ENCODE results near the gene GNS.
"Not testable (repeated sequence)": the region's sequence is repeated elsewhere in the genome, so short reads cannot be mapped to it uniquely, and the experiment has no call there.

Gene GNS

GRCh38 chr12:64779354-64779974 is 20.3 kb upstream of the GNS start:
- no peak for DNase-seq (ENCODE audit: low spot score)

DNA sequence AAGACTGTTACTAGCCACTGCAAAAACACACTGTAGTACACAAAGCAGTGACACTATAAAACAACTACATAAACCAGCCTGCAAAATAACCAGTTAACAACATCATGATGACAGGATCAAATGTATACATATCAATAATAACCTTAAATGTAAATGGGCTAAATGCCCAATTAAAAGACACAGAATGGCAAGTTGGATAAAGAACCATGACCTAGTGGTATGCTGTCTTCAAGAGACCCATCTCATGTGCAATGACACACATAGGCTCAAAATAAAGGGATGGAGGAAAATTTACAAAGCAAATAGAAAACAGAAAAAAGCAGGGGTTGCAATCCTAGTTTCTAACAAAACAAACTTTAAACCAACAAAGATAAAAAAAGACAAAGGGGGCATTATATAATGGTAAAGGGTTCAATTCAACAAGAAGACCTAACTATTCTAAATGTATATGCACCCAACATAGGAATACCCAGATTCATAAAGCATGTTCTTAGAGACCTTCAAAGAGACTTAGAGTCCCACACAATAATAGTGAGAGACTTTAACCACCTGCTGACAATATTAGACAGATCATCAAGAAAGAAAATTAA is 16.0 kb upstream of the GNS start:
- DNase-seq (ENCODE audit: low spot score), result not testable (repeated sequence)

DNA sequence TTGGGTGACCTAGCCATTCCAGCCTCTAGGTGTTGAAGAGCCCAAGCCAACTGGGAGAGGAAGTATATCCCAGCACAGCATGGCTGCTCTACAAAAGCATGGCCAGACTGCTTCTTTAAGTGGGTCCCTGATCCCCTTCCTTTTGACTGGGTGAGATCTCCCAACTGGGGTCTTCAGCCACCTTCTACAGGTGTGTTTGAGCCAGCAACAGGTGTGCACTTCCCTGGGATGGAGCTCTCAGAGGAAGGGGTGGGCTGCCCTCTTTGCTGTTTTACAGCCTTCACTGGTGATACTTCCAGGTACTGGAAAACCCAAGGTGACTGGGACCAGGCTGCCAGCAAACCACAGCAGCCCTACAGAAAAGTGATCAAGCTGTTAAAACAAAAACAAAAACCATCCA is 14.2 kb upstream of the GNS start:
- no peak for DNase-seq (ENCODE audit: low spot score)

- DNase-seq (ENCODE audit: low spot score), result no peak
These were observed 8.3 kb upstream of the GNS start for GRCh38 chr12:64767495-64767894.

- no peak for DNase-seq (ENCODE audit: low spot score)
These were observed 1.8 kb upstream of the GNS start for GRCh38 chr12:64760808-64761573.

DNA sequence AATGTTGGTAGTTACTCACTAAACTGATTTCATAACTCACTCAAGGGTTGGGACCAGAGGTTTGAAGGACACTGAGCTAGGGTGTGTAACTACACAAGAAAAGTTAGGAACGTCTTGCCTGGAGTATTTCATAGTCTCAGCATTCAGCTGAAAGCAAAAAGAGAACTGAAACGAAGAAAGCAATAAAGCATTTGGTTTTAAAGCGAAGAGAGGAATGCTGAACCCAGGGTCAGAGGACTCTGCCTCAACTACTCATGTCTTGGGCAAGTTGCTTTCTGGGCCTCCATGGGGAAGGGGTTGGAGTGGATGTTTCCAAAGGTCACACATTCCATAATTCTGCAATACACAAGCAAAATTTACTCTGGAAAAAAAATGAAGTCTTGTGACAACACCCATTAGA is 1.4 kb downstream of the GNS start:
- no peak for DNase-seq (ENCODE audit: low spot score)

- DNase-seq (ENCODE audit: low spot score), result no peak
These were observed 2.8 kb downstream of the GNS start for GRCh38 chr12:64756376-64756775.

- DNase-seq (ENCODE audit: low spot score), result no peak
These were observed 5.8 kb downstream of the GNS start for GRCh38 chr12:64753427-64753826.

GRCh38 chr12:64752833-64753238 is 6.4 kb downstream of the GNS start:
- DNase-seq (ENCODE audit: low spot score), result no peak

DNA sequence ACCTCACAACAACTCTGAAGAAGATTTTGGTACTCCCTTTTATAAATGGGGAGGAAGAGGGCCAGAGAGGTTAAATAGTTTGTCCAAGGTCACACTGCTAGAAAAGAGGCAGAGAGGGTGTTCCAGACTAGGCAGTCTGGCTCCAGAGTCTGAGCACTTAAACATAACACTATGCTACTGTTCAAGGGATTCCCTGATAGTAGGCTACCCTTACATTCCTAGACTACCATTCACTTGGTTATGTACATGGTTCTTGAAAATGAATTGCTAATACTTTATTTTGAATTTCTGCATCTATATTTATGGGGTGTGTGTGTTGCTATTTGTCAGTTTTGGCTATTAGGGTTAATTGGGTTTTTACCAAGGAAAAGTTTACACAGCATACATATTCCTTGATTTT is 7.2 kb downstream of the GNS start:
- DNase-seq (ENCODE audit: low spot score), result no peak

- no peak for DNase-seq (ENCODE audit: low spot score)
These were observed 9.6 kb downstream of the GNS start for GRCh38 chr12:64749461-64750200.

DNA sequence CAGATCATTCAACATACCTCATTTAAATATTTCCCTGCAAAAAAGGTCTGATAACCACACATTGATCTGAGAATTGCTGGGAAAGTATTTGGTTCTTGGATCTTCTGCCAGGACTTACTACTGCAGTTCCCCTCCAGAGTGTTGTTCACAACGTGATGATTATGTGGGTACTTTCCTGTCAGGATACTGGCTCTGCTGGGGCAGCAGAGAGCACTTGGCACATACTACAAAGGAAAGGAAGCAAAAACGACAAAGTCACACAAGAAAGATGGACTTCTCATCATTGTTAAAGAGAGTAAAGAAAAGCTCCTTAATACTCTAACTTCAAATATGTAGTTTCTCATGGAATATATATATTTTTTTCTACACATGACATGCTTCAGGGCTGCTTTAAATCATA is 11.5 kb downstream of the GNS start:
- DNase-seq (ENCODE audit: low spot score), result no peak

DNA sequence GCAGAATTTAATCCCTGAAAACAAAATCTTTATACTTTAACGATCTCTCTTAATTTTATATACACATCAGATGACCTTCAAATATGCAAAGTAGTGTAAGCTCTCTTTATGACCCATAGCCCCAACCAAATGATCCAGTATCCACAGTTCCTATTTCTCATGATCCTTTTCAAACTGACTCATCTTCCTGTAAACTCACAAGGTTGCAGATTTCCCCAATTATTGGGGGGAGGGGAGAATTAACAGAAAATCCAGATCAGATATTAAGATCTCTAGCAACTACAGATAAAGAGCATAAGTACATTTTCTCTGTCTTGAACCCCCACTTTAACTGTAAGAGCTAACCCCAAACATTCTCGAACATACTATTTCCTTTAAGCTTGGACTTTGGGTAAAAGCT is 12.5 kb downstream of the GNS start:
- DNase-seq (ENCODE audit: low spot score), result peak; percentile 21

- DNase-seq (ENCODE audit: low spot score), result no peak
These were observed 13.2 kb downstream of the GNS start for GRCh38 chr12:64745980-64746379.

DNA sequence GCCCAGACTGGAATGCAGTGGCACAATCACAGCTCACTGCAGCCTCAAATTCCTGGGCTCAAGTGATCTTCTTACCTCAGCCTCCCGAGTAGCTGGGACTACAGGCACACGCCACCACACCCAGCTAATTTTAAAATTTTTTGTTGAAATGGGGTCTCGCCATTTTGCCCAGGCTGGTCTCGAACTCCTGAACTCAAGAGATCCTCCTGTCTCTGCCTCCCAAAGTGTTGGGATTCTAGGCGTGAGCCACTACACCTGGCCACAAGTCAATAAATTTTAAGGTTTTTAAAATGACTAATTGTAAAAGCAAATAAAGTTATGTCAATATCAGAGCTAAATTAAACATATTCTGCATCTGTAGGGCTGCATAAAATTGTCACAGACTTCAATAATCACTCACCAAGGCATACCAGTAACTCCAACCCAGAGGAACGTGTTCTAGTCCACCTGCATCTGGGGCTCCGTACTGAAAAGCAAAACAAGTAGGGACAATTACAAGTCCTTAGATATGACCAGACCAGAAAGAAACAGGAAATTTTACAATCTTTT is 13.9 kb downstream of the GNS start:
- DNase-seq (ENCODE audit: low spot score), result no peak

GRCh38 chr12:64744422-64745258 is 14.6 kb downstream of the GNS start:
- DNase-seq (ENCODE audit: low spot score), result peak; percentile 50

GRCh38 chr12:64743206-64743605 is 16.0 kb downstream of the GNS start:
- DNase-seq (ENCODE audit: low spot score), result no peak

DNA sequence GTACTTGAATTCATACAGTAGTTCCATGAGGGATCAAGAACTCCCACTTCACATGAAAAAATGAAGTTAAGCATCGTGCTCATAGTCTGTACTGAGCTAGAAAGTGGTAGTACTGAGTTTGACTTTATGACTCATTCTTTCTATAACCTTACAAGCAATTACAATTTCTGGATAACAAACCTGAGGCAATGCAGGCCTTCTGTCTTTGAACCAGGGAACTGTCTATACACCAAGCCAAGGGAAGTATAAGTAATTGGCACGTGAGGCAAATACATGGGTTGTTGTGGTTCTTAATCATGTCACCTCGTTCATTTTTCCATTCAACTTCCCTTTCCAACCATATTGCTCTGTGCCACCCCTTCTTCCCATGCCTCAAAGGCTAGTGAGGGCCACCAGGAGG is 16.8 kb downstream of the GNS start:
- no peak for DNase-seq (ENCODE audit: low spot score)

DNA sequence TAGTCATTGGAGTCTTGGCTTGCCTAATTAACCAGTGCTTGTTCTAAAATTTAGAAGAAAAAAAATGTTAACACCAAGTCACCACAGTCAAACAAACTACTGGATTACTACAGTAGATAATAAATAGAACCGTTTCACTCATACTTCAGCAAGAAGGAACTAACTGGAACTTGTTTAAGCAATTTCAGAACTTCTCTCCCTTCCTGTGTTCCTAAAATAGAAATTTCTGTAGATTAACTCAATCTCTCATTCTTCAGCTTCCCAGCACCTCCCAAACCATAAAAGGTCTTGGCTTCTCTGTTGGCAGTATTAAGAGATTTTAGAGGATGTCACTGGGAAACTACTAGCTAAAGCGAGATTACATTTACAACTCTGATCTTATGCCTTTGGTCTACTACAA is 18.6 kb downstream of the GNS start:
- DNase-seq (ENCODE audit: low spot score), result no peak

GRCh38 chr12:64739778-64740177 is 19.4 kb downstream of the GNS start:
- no peak for DNase-seq (ENCODE audit: low spot score)

DNA sequence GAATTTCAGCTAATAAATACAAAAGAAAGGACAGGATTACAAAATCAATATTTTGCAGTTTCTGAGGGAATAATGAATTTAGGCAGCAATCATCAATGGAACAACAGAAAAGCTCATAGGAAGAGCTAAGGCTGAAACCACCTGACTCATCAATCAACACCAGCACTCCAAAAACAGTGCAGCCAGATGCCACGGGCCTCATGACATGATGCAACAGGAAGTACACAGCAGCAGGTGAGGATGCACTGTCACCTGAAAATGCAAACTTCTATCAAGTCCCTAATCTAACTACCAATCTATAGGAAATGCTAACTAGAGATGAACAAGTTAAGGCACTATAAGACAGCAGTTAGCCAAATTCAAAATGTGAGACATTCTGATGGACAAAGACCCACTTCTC is 21.7 kb downstream of the GNS start:
- DNase-seq (ENCODE audit: low spot score), result no peak

- no peak for DNase-seq (ENCODE audit: low spot score)
These were observed 22.4 kb downstream of the GNS start for GRCh38 chr12:64736771-64737170.
